HG02610 (cell line): ENCODE measurements around the gene SLC9A8.

Experiments
- ATAC-seq: cut with Tn5 transposase; IDR thresholded peaks from one replicate; pipeline ENCODE4 v1.9.1; 2021; ENCODE audit warnings: mild to moderate bottlenecking, moderate library complexity; ENCODE audit not compliant: unreplicated experiment

SLC9A8 gene

DNA sequence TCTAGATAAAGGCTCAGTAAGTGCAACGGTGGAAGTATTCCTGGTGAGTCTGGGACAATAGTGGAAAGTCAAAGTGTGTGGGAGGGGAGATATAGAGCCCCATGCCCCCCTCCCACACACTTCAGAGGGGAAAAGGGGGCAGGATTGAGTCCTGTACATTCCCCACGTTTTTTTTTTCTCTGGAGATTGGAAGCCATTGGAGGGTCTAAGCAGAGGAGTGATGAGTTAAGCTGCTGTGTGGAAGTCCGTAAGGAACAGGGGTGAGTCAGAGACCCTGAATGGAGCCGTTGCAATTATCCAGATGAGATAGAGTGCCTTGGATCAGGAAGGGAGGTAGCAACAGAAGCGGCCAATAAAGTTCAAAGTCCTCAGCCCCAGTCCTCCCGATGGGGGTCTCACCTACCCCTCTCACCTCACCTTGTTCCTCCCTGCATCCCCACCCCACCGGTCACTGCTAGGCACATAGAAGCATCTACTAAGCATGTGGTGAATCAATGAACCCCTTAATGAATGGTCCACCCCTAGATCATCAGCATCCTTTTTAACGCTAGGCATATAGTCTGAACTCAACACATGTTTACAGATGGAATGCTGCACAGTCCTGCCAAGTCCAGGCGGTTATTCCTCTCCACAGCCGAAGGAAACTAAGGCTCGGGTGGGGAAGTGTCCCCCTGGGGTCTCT, 662 bp upstream of the SLC9A8 start:
- ATAC-seq = no peak

DNA sequence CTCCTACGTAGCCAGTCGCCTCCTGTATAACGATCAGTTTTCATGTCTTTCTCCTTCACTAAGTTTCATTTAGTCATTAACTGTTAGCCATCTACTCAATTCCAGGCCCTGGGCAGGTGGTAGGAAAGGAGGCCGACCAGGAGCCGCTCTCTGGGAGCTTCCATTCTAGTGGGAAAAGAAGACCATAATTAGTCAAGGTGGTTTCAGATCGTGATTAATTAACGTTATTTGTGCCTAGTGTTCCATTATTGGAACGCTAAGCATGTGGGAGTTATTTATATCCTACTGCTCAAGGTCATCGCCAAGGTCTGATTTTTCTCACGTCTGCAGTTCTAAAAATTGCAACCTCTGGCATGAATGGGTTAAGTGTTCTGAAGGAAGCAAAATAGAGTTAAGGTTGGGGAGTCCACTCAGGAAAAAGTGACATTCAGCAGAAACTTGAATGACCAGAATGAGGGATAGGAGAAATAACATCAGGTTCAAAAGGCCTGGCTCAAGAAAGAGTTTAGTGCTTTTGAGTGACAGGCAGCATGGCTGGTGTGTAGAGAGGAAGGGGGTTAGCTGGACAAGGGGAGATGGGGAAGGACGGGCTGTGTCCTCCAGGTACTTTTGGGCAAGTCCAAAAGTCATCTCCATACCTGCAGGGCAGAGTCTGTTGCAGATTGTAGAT, 812 bp downstream of the SLC9A8 start:
- ATAC-seq = no peak

DNA sequence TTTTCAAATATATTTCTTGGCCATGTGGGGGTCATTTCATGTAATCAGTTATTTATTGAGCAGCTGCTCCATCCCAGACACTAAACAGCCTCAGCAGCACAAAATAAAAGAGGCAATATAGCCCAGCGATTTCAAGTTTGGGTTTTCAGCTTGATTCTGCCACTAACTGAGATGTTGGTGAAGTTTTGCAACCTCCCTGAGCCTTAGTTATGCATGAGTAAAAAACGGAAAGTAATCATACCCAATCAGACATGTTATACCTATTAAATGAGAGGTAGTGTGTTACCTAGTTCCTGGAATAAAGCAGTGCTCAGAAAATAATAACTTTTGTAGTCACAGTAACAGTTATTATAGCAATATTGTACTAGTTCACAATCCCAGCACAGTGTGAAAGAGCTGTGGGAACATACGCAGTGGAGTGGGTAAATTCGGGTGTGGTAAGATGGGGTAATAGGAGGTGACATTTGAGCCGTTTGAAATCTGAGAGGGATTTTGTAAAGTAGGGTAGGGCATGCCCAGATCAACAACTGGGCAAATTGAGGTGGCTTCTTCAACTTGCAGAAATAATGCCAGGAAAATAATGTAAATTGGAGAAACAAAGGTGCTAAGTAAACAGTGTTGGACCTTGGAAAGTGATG, 1.5 kb downstream of the SLC9A8 start:
- ATAC-seq = no peak

DNA sequence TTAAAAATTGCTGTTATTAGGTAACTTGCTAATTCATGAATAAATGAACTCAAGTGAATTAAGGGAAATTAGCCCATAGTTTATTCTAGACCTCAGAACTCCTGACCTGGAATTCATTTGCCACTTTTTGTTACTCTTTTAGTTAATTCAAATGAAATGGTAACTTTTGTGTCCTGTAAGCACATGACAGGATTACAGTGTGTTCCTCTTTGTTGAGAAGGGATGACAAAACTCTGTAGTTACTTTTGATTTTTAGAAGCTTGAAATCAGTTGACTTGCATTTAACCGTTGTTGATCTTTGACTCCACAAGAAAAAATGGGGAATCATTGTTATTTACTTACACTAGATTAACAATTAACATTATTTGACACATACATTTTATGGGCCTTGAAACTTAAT, 6.2 kb downstream of the SLC9A8 start:
- ATAC-seq = no peak

DNA sequence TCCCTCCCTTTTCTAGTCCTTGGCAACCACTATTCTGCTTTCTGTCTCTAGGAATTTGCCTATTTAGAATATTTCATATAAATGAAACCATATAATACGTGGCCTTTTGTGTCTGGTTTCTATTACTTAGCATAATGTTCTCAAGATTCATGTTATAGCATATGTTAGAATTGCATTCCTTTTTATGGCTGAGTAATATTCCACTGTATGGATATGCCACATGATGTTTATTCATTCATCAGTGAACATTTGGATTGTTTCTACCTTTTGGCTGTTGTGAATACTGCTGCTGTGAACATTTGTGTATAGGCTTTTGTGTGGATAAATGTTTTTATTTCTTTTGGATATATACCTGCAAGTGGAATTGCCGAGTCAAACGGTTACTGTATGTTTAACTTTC, 7.1 kb downstream of the SLC9A8 start:
- no peak for ATAC-seq

DNA sequence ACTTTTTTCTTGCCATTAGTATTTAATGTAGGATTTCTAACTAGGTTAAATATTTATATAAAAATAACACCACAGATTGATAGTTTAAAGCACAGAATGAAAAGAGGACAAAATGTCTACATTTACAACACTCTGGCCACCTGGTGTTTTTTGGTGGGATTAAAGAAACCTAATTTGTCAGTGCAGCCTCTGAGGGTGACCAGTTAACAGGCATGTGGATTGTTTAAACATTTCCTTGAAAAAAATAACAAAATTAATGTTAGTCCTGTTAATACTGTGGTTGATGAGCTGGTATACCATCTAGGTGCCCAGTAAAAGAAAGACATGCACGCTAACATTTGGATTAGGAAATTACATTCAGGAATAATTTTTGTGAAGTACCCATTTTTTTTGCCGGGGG, 8.8 kb downstream of the SLC9A8 start:
- ATAC-seq = no peak

DNA sequence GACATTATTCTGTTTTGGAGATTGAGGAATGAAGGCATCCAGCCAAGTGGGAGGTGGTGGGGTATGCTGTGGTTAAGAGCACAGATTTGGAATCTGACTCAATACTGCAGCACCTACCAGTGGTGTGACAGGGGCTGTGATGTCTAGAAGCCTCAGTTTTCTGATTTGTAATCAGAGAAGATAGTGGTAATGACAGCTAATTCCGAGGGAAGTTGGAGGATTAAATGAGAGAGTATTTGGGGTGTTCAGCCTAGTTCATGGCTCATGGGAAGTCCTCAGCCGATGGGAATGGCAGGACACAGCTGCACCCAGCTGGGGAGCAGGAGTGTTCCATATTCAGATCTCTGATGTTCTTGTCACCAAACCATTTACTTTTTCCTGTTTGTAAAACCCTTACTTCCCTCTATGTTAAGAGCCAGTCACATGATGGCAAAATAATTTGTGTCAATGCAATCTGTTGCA, 9.3 kb downstream of the SLC9A8 start:
- ATAC-seq = no peak

DNA sequence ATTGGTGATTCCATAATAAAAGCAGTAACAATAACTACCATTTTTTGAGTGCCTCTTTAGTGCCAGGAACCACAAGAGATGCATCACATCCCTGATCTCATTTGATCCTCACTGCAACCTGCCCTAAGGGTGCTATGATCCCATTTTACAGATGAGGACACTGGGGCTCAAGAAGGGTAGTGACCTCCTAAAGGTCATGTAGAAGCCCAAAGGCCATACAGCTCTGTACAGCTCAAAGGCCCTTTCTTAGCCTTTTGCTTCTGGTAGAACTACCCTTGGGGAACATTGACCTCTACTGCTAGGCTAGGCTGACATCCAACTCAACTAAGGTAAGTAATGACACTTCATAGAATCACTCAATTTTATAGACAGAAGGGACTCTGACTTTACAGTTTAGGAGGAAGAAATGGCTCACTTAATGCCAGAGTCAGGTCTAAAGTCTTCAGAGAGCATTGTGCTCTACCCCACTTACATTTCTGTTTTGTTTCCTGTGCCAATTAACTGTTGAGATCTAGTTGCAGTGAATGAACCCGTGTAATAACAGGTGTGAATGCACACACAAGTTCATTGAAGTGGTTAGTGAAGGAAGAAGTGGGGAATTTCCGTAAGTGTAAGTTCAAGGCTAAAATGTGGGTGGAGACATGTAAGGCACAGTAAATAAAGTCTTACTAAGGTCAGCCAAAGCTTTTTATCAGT, 10.7 kb downstream of the SLC9A8 start:
- no peak for ATAC-seq

DNA sequence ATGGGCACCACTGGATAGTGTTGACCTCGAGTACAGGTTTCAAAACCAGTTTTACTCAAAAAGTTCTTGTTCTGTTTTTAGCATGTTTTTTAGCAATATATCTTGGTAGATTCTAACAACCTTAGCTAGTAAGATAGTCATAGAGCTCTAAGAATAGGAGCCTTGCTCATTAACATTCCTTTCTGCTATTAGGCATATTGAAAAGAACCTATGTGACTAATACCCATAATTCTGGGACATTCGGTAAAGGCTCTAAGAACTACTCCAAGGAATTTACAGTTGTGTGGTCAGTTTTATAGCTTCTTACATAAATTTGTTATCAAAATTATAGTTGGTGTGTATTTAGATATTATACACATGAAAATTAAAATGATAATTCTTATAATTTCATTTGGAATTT, 11.6 kb downstream of the SLC9A8 start:
- ATAC-seq = no peak

DNA sequence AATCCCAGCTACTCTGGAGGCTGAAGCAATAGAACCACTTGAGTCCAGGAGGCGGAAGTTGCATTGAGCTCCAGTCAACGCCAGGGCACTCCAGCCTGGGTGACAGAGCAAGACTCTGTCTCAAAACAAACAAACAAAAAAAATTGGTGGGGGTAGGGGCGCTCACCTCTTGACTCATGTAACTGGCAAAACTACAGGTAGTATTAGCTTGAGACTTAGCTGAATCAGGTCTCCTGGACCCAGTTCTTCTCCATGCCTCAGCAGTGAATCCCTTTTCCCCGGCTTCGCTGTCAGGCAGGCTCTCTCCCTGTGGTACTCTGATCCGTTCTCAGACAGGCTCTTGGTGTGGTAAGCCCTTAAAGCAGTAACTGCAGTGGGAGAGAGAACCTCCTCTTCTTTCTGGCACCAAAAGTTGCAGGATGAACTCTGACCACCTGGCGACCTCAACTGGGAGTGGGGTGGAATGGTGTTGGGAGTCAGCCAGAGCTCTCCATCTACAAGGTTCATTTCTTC, 12.9 kb downstream of the SLC9A8 start:
- ATAC-seq = no peak

DNA sequence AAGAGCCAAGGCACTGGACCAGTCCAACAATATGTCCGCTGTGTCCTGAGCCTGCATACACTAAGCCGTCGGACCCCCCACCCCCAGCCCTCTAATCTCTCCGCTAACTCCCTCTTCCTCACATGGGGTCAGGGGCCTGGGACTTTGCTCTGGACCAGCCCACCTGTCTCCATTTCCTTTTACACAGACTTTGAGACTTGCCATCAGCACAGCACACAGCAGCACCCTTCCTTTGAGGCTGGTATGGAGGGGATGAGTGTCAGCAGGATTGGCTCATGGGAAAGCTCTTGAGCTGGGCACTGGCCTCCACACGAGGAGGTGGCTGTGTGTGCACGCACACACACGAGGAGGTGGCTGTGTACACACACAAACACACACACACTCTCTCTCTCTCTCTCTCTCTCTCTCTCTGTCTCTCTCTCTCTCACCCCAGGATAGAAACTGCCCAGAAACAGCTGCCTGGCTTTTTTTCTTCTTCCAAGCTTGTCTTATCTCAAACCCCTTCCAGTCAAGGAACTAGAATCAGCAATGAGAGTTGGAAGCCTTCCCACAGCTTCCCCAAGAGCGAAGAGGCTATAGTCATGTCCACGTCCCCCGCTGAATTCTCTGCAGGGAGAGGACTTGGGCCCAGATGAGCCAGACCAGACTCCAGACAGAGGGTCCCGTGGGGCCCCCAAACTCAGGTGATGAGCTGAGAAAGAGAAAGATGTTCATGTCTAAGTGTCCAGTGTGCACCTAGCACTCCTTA, 18.6 kb downstream of the SLC9A8 start:
- no peak for ATAC-seq

DNA sequence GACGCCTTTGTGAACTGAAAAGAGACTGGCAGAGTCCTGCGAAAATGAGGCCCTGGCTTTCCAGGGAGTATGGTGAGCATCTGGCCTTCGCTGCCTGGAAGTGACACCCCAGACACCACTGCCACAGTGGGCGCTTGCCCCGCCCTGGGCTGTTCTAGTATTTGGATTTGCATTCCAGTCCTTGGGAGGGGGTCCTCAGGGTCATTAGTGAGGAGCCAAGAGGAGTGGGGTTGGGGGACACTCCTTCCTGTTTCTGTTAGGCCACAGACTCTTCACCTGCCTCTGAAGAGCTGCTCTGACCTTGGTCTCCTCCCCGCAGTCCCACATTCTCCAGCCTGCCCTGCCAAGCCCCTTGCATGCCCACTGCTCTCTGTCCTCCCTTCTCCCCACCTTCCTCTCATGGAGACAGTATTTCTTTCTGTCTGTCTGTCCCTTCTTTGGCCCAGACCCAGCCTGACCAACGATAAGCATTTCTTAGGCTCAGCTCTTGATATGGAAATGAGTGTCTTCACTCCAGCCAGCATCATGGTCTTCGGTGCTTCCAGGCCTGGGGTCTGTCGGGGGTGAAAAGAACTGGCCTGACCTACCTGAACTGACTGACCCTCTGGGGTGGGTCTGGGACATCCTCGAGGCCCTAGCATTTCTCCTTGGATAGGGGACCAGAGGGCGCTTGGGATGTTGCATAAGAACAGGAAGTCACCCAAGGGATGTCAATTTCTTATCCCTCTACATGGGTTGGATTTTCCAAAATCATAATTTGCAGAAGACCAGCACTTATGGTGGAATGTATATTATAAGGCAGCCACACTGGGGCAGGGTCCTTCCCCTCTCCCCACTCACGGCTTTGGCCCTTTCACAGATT, 19.4 kb downstream of the SLC9A8 start:
- ATAC-seq = no peak

DNA sequence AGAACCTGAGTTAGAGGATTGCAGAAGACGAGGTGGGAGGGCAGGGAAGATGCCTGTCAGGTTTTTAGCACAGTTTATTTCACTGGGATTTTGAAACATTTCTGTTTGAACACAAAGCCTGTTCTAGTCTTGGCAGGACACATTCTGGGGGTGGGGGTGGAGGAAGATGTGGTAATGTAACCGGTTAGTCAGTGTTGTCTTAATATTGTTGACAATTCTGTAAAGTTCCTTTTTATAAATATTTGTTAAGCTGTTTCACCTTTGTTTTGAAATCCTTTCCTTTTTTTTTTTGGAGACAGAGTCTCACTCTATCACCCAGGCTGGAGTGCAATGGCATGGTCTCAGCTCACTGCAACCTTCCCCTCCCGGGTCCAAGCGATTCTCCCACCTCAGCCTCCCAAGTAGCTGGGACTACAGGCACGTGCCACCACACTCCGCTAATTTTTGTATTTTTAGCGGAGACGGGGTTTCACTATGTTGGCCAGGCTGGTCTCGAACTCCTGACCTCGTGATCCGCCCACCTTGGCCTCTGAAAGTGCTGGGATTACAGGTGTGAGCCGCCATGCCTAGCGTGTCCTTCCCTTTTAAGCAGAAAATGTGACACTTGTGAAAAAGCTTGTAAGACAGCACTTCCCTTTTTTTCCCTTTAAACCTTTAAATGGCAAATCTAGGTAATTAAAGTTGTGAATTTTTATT, 20.2 kb downstream of the SLC9A8 start:
- ATAC-seq = no peak

DNA sequence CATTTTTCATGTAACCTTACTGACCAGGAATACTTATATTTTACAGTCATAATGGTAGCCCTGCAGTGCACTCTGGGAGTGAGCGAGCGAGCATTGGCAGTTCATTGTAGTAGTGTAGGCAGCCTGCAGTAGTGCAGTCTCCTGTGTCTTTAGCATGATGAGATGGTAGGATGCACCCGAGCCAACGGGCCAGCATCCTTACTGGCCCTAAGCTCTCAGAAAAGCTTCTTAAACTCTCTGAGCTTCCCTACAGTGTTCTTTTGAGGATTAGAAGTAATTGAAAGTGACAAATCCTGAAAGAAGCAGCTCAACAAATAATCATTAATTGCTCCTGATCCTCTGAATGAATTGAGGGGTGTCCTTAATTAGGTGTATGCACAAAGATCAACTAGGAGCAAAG, 20.9 kb downstream of the SLC9A8 start:
- ATAC-seq = no peak

DNA sequence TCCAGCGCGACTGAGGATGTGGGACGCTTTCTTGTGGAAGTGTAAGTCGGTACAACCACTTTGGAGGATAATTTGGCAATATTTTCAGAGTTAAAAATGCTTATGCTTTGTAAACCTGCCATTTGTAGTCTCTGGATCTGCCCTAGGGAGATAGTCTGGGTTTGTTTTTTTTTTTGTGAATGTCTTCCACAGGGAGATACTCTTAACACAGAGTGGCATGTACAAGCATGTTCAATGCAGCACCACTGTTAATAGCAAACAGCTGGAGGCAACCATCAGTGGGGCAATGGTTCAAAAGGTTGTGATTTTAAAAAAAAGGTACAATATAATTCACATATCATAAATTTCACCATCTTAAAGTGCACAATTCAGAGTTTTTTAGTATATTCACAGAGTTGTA, 22.4 kb downstream of the SLC9A8 start:
- ATAC-seq = no peak

DNA sequence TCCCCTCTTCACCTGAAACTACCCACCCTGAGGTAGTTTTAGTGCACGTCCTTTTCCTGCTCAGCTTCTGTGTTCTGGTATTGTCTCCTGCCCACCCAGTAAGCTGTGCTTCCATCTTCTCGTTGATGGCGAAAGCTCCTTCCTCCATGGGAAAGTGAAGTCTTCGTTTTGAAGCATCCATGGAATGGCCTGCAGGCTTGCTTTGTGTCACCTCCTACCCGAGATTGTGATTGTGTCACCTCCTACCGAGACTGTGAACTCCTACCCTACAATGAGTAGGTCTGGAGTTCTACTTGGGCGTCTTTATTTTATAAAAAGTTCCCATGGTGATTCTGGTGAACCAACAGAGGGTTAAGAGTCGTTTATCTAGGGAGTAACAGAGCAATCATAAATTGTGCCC, 25.9 kb downstream of the SLC9A8 start:
- ATAC-seq = no peak

DNA sequence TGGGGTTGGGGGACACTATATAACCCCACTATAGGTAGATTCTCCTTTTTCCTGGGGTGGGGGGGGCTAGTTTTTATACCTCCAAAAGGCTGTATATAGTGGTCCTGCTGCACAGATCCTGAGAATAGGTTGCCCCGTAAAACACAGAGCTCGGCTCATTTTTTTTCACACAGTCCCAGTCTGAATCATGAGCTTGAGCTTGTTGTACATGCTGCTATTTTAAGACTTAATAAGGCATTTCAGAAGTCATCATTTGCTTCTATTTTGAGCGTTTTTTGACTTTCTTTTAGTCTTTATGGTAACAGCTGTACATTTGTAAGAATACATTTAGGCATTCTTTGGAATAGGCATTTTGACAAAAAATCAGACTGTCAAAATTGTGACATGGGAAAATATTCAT, 30.5 kb downstream of the SLC9A8 start:
- no peak for ATAC-seq

DNA sequence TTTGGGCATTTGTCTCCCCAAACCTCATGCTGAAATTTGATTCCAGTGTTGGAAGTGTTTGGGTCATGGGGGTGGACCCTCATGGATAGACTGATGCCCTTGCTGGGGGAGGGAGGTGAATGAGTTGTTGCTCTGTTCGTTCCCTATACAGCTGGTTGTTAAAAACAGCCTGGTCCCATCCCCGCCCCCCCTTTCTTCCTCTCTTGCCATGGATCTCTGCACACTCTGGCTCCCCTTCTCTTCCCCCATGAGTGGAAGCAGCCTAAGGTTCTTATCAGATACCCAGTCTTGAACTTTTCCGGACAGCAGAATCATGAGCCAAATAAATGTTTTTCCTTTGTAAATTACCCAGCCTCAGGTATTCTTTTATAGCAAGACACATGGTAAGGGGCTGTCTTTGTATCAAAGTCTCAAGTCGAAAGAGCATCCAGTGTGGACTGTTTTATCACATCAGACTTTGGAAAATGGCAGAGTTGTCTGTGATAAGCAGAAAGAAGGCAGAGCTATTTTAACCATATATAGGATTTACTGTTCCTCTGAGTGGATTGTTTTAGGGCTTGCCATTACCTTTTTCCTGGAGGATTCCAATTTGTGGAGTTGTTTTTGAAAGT, 31.2 kb downstream of the SLC9A8 start:
- ATAC-seq = no peak

DNA sequence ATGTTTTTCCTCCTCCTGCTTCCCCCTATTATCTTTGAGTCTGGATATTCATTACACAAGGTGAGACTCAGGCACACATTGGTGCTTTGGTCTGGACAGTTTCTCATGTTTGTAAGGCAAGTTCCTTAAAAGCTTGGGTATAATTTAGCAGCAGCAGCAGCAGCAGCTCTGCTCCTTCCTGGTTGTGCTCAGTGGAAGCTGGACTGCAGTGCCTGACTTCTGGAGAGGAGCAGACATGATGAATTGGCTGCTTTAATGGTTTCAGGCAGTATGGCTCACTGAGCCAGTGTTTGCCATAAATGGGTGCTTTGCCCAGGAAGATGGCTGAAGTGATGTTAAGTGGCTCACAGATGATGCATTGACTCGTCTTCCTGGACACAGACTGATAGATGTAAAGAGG, 32.4 kb downstream of the SLC9A8 start:
- no peak for ATAC-seq
